H9 (cell line): ENCODE results near the gene KRR1. TPM values are rescaled to one million over a fixed set of nuclear protein-coding genes. Genes with fewer than 3 reads are reported as not detected.

Experiments
- DNase-seq: peaks from one replicate; pipeline ENCODE4 v3.0.0-alpha.2; 2017
- H2AFZ ChIP-seq: one replicate; pipeline ENCODE4 v1.6.1; 2013; ENCODE audit warnings: mild to moderate bottlenecking, low read length, control low read depth, moderate library complexity
- H2AK5ac ChIP-seq: 2 replicates; pipeline ENCODE4 v1.6.1; 2013; ENCODE audit warnings: low read length, control low read depth, mixed read lengths; ENCODE audit not compliant: insufficient read length
- H2BK120ac ChIP-seq: one replicate; pipeline ENCODE4 v1.6.1; 2013; ENCODE audit warnings: low read depth, mild to moderate bottlenecking, low read length, control low read depth, inconsistent platforms; ENCODE audit not compliant: poor library complexity, severe bottlenecking
- H2BK12ac ChIP-seq: 2 replicates; pipeline ENCODE4 v1.6.1; 2013; ENCODE audit warnings: low read length, control low read depth, mixed read lengths, low read depth; ENCODE audit not compliant: insufficient read length
- H2BK15ac ChIP-seq: 2 replicates; pipeline ENCODE4 v1.6.1; 2013; ENCODE audit warnings: low read depth, low read length, control low read depth
- H2BK20ac ChIP-seq: one replicate; pipeline ENCODE4 v1.6.1; 2013; ENCODE audit warnings: low read depth, mild to moderate bottlenecking, low read length, control low read depth, inconsistent platforms; ENCODE audit not compliant: poor library complexity, severe bottlenecking
- H2BK5ac ChIP-seq: 2 replicates; pipeline ENCODE4 v1.6.1; 2013; ENCODE audit warnings: low read length, control low read depth, mixed read lengths; ENCODE audit not compliant: insufficient read length
- H3K14ac ChIP-seq: 2 replicates; pipeline ENCODE4 v1.6.1; 2013; ENCODE audit warnings: low read length, control low read depth; ENCODE audit not compliant: insufficient read depth
- H3K18ac ChIP-seq: 2 replicates; pipeline ENCODE4 v1.6.1; 2013; ENCODE audit warnings: low read depth, mild to moderate bottlenecking, mixed read lengths, low read length, control low read depth; ENCODE audit not compliant: insufficient read length
- H3K23ac ChIP-seq: 2 replicates; pipeline ENCODE4 v1.6.1; 2013; ENCODE audit warnings: low read length, control low read depth, mixed read lengths, low read depth; ENCODE audit not compliant: insufficient read length
- H3K23me2 ChIP-seq: 2 replicates; pipeline ENCODE4 v1.6.1; 2013; ENCODE audit warnings: low read depth, mild to moderate bottlenecking, mixed read lengths, low read length, control low read depth; ENCODE audit not compliant: insufficient read length, poor library complexity, severe bottlenecking
- H3K27ac ChIP-seq: 2 replicates; pipeline ENCODE4 v1.5.1; 2013; ENCODE audit warnings: low read length, control low read depth, mixed read lengths, low read depth; ENCODE audit not compliant: insufficient read length
- H3K27me3 ChIP-seq: 2 replicates; pipeline ENCODE4 v1.6.1; 2013; ENCODE audit warnings: low read length, control low read depth, inconsistent platforms; ENCODE audit not compliant: insufficient read depth
- H3K4ac ChIP-seq: 2 replicates; pipeline ENCODE4 v1.6.1; 2013; ENCODE audit warnings: low read depth, mild to moderate bottlenecking, control low read depth, inconsistent platforms, low read length, moderate library complexity
- H3K4me1 ChIP-seq: 2 replicates; pipeline ENCODE4 v1.6.1; 2013; ENCODE audit warnings: low read length, control low read depth, inconsistent platforms; ENCODE audit not compliant: insufficient read depth
- H3K4me2 ChIP-seq: 2 replicates; pipeline ENCODE4 v1.6.1; 2013; ENCODE audit warnings: low read length, control low read depth, mixed read lengths; ENCODE audit not compliant: insufficient read length, insufficient read depth
- H3K56ac ChIP-seq: 2 replicates; pipeline ENCODE4 v1.6.1; 2013; ENCODE audit warnings: low read depth, mild to moderate bottlenecking, mixed read lengths, low read length, control low read depth; ENCODE audit not compliant: insufficient read length
- H3K79me1 ChIP-seq: 2 replicates; pipeline ENCODE4 v1.6.1; 2013; ENCODE audit warnings: low read depth, mild to moderate bottlenecking, moderate library complexity, low read length, control low read depth, inconsistent platforms; ENCODE audit not compliant: insufficient read depth, poor library complexity, severe bottlenecking
- H3K79me2 ChIP-seq: 2 replicates; pipeline ENCODE4 v1.6.1; 2013; ENCODE audit warnings: low read length, control low read depth, inconsistent platforms; ENCODE audit not compliant: insufficient read depth
- H3K9ac ChIP-seq: 2 replicates; pipeline ENCODE4 v1.6.1; 2013; ENCODE audit warnings: low read length, control low read depth, mixed read lengths; ENCODE audit not compliant: insufficient read length; ENCODE audit errors: extremely low read depth
- H3K9me3 ChIP-seq: one replicate; pipeline ENCODE4 v1.6.1; 2013; ENCODE audit warnings: low read depth, low read length, inconsistent platforms; ENCODE audit not compliant: control insufficient read depth
- H3T11ph ChIP-seq: one replicate; pipeline ENCODE4 v1.6.1; 2013; ENCODE audit warnings: mild to moderate bottlenecking, low read length, control low read depth, inconsistent platforms
- H4K20me1 ChIP-seq: one replicate; pipeline ENCODE4 v1.6.1; 2013; ENCODE audit not compliant: control insufficient read depth, insufficient read length, insufficient read depth
- H4K5ac ChIP-seq: 2 replicates; pipeline ENCODE4 v1.6.1; 2013; ENCODE audit warnings: low read depth, mild to moderate bottlenecking, mixed read lengths, low read length, control low read depth; ENCODE audit not compliant: insufficient read length
- H4K8ac ChIP-seq: replicated peaks from 2 replicates; pipeline ENCODE4 v1.6.1; 2013; ENCODE audit warnings: low read length, control low read depth, mixed read lengths, low read depth; ENCODE audit not compliant: insufficient read length
- H4K91ac ChIP-seq: 2 replicates; pipeline ENCODE4 v1.6.1; 2013; ENCODE audit warnings: low read depth, mild to moderate bottlenecking, moderate library complexity, mixed read lengths, low read length, control low read depth; ENCODE audit not compliant: insufficient read length
- H3K27ac Mint-ChIP-seq, 3 experiments: 2 replicates in 2 of 3; 3 replicates in 1 of 3; pipeline ENCODE4 v1.8.0; 2020 to 2021; ENCODE audit warnings: mixed read lengths in 3 of 3, mild to moderate bottlenecking in 1 of 3, moderate library complexity in 1 of 3
- H3K27me3 Mint-ChIP-seq: 2 replicates; pipeline ENCODE4 v1.8.0; 2021; ENCODE audit warnings: low read depth, mild to moderate bottlenecking, moderate library complexity, mixed read lengths
- H3K36me3 Mint-ChIP-seq, 3 experiments: 2 replicates in 2 of 3; 3 replicates in 1 of 3; pipeline ENCODE4 v1.8.0; 2020 to 2021; ENCODE audit warnings: low read depth in 3 of 3, mixed read lengths in 3 of 3; ENCODE audit not compliant: insufficient read depth in 1 of 3
- H3K4me1 Mint-ChIP-seq, 2 experiments: 2 replicates each; pipeline ENCODE4 v1.8.0; 2020; ENCODE audit warnings: mixed read lengths in 2 of 2
- H3K4me3 Mint-ChIP-seq, 2 experiments: 2 replicates in 1 of 2; 3 replicates in 1 of 2; pipeline ENCODE4 v1.8.0; 2020 to 2021; ENCODE audit warnings: mild to moderate bottlenecking in 2 of 2, mixed read lengths in 2 of 2, moderate library complexity in 1 of 2
- H3K9me3 Mint-ChIP-seq, 2 experiments: 2 replicates in 1 of 2; 3 replicates in 1 of 2; pipeline ENCODE4 v1.8.0; 2020; ENCODE audit warnings: mild to moderate bottlenecking in 2 of 2, mixed read lengths in 2 of 2, moderate library complexity in 1 of 2
- WGBS: extraction: QIAGEN DNeasy Blood & Tissue Kit; methylation state at CpG from one replicate; pipeline ENCODE4 v1.1.7; 2013; ENCODE audit warnings: missing lambda C conversion rate, low lambda C conversion rate, mixed read lengths; ENCODE audit not compliant: insufficient read length; ENCODE audit errors: extremely low coverage; 5-methylcytosine and 5-hydroxymethylcytosine counted together
- long read RNA-seq: library from polyadenylated mRNA; unstranded; transcript quantifications from one replicate; pipeline ENCODE4 v2.0.0, GENCODE V29; 2020
- total RNA-seq: library from RNA; stranded (reverse); gene quantifications from 2 replicates; pipeline ENCODE4 v1.2.1, GENCODE V29; 2021
- TF ChIP-seq, protein P1 (sequence below): fragments of 200-600 bp; sonication (generic); conservative IDR thresholded peaks from 3 replicates; pipeline ENCODE4 v1.8.0; 2021; ENCODE audit warnings: antibody characterized with exemption, mild to moderate bottlenecking

Gene KRR1
- total RNA-seq, result 88.9 and 92.2 TPM in 2 replicates
- long read RNA-seq, full-length matches to known transcripts, result 145 of 186 reads
- long read RNA-seq, partial matches to known transcripts, result 17 of 186 reads
- long read RNA-seq, other reads (novel, unspliced or antisense), result 24 of 186 reads

DNA sequence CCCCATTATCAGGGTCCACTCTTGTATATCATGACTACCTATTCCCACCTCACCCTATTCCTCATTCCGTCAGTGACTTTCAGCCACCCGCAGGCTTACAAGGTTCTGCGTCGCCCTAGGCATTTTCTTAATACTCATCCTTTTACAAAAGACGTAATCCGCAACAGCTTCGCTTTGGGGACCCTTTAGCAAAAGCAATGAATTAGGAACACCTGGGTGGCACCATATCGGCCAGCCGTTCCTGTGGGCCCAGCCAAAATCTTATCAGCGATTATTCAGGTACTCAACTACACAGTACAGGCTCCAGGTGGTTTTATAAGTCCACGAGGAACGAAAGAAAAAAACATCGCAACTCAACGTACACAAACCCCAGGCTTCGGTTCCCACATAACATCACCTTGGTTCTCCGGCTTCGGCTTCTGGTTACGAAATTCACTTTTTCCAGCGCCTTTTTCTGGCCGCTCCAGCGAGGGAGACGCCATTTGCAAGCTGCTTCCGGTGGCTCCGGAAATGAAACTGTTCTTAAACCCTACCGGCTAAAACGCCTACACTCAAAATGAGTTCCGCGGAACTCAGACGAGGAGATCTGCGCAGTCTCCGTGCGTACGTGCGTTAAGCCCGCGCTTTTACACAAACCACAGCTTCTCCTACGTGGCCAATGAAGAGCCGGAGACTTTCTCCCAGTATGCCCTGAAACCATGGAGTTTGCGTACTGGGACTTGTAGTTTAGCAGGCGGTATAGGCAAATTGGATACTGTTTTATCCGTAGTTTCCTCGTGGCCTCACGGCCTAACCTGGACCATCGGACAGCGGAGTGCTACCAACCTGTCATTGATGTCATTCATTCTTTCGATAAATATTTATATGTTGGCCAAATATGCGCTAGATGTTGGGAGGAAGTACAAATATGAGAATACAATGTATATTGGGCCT is at the start of gene KRR1:
KRR1 (minus strand) TSS at position 494 of the 933 bp plus-strand sequence; CDS start at position 482, 12 bp downstream.
- Mint-ChIP-seq H3K36me3 (peaks cover 0 to 14% (median 10%) of the 10 kb centered on the region in 3 experiments; a peak in 6 of 7 replicates), H3K4me1 (peaks cover 12 to 17% of the 10 kb centered on the region in 2 experiments), H3K9me3 (no peaks in the 10 kb centered on the region), H3K27me3 (no peaks in the 10 kb centered on the region), H3K27ac (peak within 1 kb of the TSS; percentile 96 to 99 (median 99)), H3K4me3 (peak within 1 kb of the TSS; percentile 95 to 99)
- TF ChIP-seq, protein P1, sequence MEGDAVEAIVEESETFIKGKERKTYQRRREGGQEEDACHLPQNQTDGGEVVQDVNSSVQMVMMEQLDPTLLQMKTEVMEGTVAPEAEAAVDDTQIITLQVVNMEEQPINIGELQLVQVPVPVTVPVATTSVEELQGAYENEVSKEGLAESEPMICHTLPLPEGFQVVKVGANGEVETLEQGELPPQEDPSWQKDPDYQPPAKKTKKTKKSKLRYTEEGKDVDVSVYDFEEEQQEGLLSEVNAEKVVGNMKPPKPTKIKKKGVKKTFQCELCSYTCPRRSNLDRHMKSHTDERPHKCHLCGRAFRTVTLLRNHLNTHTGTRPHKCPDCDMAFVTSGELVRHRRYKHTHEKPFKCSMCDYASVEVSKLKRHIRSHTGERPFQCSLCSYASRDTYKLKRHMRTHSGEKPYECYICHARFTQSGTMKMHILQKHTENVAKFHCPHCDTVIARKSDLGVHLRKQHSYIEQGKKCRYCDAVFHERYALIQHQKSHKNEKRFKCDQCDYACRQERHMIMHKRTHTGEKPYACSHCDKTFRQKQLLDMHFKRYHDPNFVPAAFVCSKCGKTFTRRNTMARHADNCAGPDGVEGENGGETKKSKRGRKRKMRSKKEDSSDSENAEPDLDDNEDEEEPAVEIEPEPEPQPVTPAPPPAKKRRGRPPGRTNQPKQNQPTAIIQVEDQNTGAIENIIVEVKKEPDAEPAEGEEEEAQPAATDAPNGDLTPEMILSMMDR, result no peak
- H2BK15ac ChIP-seq, result no peak within 1 kb of the TSS
- H4K5ac ChIP-seq, result peak within 1 kb of the TSS; percentile 44
- no peak within 1 kb of the TSS for H3K4ac ChIP-seq
- peak within 1 kb of the TSS; percentile 98 for H3K9ac ChIP-seq
- no peaks in the 10 kb centered on the region for H4K20me1 ChIP-seq
- H4K91ac ChIP-seq, result no peak within 1 kb of the TSS
- no peak within 1 kb of the TSS for H2BK20ac ChIP-seq
- peak within 1 kb of the TSS; percentile 79 for H3K14ac ChIP-seq
- peaks cover 23% of the 10 kb centered on the region; the same call in 1 of the 2 replicates for H3K79me2 ChIP-seq
- H4K8ac ChIP-seq, result no peak within 1 kb of the TSS
- no CpG with 5 or more reads among the region's 47 CpGs for WGBS
- H3K4me2 ChIP-seq, result peak within 1 kb of the TSS; percentile 99
- no peaks in the 10 kb centered on the region for H3K27me3 ChIP-seq
- DNase-seq, result peak; percentile 98
- H2BK5ac ChIP-seq, result no peak within 1 kb of the TSS
- H2BK120ac ChIP-seq, result no peak within 1 kb of the TSS
- no peak within 1 kb of the TSS for H2AK5ac ChIP-seq
- H3K9me3 ChIP-seq, result no peaks in the 10 kb centered on the region
- H2AFZ ChIP-seq, result peak within 1 kb of the TSS; percentile 82
- H3K79me1 ChIP-seq, result peaks cover 2% of the 10 kb centered on the region
- H3K23me2 ChIP-seq, result no peaks in the 10 kb centered on the region
- no peaks in the 10 kb centered on the region for H3K4me1 ChIP-seq
- H3T11ph ChIP-seq, result no peak within 1 kb of the TSS
- no peak within 1 kb of the TSS for H2BK12ac ChIP-seq
- H3K23ac ChIP-seq, result no peak within 1 kb of the TSS
- no peak within 1 kb of the TSS for H3K27ac ChIP-seq
- H3K18ac ChIP-seq, result peak within 1 kb of the TSS; percentile 74
- H3K56ac ChIP-seq, result no peak within 1 kb of the TSS
